ENCODE data around the gene MYO5B.

Gene MYO5B

GRCh38 chr18:49854681-49855080 lies 340.3 kb downstream of the MYO5B start:
- no peaks in the 10 kb centered on the region for H3K9me3 ChIP-seq (replicated peaks; ENCODE audit: insufficient read depth, low read length)
- no peak for TF ChIP-seq EZH2 (optimal IDR thresholded peaks at IDR 0.05; ENCODE audit: low read depth, low read length)
- no peak for TF ChIP-seq CTCF (IDR thresholded peaks at IDR 0.05; ENCODE audit: low read length)
- TF ChIP-seq EZH2phosphoT487 (IDR thresholded peaks at IDR 0.05; ENCODE audit: low read length): no peak
- no peak overlapping the region for H3K4me3 ChIP-seq (ENCODE audit: low read length)
- H2AFZ ChIP-seq (ENCODE audit: low read length): no peak overlapping the region
- H3K9me2 ChIP-seq (replicated peaks; ENCODE audit: insufficient read depth, low read length): no peaks in the 10 kb centered on the region
- DNase-seq: no peak
- no peaks in the 10 kb centered on the region for H3F3A ChIP-seq (ENCODE audit: insufficient read depth, low read length)
- H3K79me2 ChIP-seq (ENCODE audit: low read length): no peaks in the 10 kb centered on the region
- H3K9ac ChIP-seq (ENCODE audit: low read length): no peak overlapping the region
- no peaks in the 10 kb centered on the region for H3K36me3 ChIP-seq (replicated peaks; ENCODE audit: insufficient read depth, low read length)
- no peaks in the 10 kb centered on the region for H4K20me1 ChIP-seq (ENCODE audit: insufficient read depth, low read length)
- H3K4me2 ChIP-seq (ENCODE audit: low read depth, low read length): no peak overlapping the region
- no peaks in the 10 kb centered on the region for H3K27me3 ChIP-seq (replicated peaks; ENCODE audit: insufficient read depth, low read length)
- H3K4me1 ChIP-seq (ENCODE audit: low read length): no peaks in the 10 kb centered on the region
- H3K27ac ChIP-seq (ENCODE audit: low read length): no peak overlapping the region

- no peak for DNase-seq
- Histone ChIP-seq H3K27ac (ENCODE audit: low read length) (no peak overlapping the region), H3K9me3 (replicated peaks; ENCODE audit: insufficient read depth, low read length) (no peaks in the 10 kb centered on the region), H3K9ac (ENCODE audit: low read length) (no peak overlapping the region), H2AFZ (ENCODE audit: low read length) (no peak overlapping the region), H3K27me3 (replicated peaks; ENCODE audit: insufficient read depth, low read length) (no peaks in the 10 kb centered on the region), H4K20me1 (ENCODE audit: insufficient read depth, low read length) (no peaks in the 10 kb centered on the region), H3K4me1 (ENCODE audit: low read length) (no peaks in the 10 kb centered on the region), H3K36me3 (replicated peaks; ENCODE audit: insufficient read depth, low read length) (no peaks in the 10 kb centered on the region), H3K4me3 (ENCODE audit: low read length) (no peak overlapping the region), H3K9me2 (replicated peaks; ENCODE audit: insufficient read depth, low read length) (no peaks in the 10 kb centered on the region), H3K79me2 (ENCODE audit: low read length) (no peaks in the 10 kb centered on the region), H3K4me2 (ENCODE audit: low read depth, low read length) (no peak overlapping the region), H3F3A (ENCODE audit: insufficient read depth, low read length) (no peaks in the 10 kb centered on the region)
- TF ChIP-seq EZH2phosphoT487 (IDR thresholded peaks at IDR 0.05; ENCODE audit: low read length): no peak
Observed at GRCh38 chr18:49853436-49853835, 341.5 kb downstream of the MYO5B start.

GRCh38 chr18:49853011-49853410 lies 341.9 kb downstream of the MYO5B start:
- no peak overlapping the region for H3K4me2 ChIP-seq (ENCODE audit: low read depth, low read length)
- no peak for TF ChIP-seq EZH2phosphoT487 (IDR thresholded peaks at IDR 0.05; ENCODE audit: low read length)
- no peak for TF ChIP-seq EZH2 (optimal IDR thresholded peaks at IDR 0.05; ENCODE audit: low read depth, low read length)
- TF ChIP-seq CTCF (IDR thresholded peaks at IDR 0.05; ENCODE audit: low read length): no peak
- no peaks in the 10 kb centered on the region for H3K4me1 ChIP-seq (ENCODE audit: low read length)
- H3F3A ChIP-seq (ENCODE audit: insufficient read depth, low read length): no peaks in the 10 kb centered on the region
- no peak overlapping the region for H3K4me3 ChIP-seq (ENCODE audit: low read length)
- no peak for DNase-seq
- H3K9ac ChIP-seq (ENCODE audit: low read length): no peak overlapping the region
- H4K20me1 ChIP-seq (ENCODE audit: insufficient read depth, low read length): no peaks in the 10 kb centered on the region
- no peaks in the 10 kb centered on the region for H3K36me3 ChIP-seq (replicated peaks; ENCODE audit: insufficient read depth, low read length)
- H3K27ac ChIP-seq (ENCODE audit: low read length): no peak overlapping the region
- H3K79me2 ChIP-seq (ENCODE audit: low read length): no peaks in the 10 kb centered on the region
- no peaks in the 10 kb centered on the region for H3K9me3 ChIP-seq (replicated peaks; ENCODE audit: insufficient read depth, low read length)
- H3K9me2 ChIP-seq (replicated peaks; ENCODE audit: insufficient read depth, low read length): no peaks in the 10 kb centered on the region
- H3K27me3 ChIP-seq (replicated peaks; ENCODE audit: insufficient read depth, low read length): no peaks in the 10 kb centered on the region
- H2AFZ ChIP-seq (ENCODE audit: low read length): no peak overlapping the region

GRCh38 chr18:49851624-49852023 lies 343.3 kb downstream of the MYO5B start:
- Histone ChIP-seq H3F3A (ENCODE audit: insufficient read depth, low read length) (no peaks in the 10 kb centered on the region), H3K27me3 (replicated peaks; ENCODE audit: insufficient read depth, low read length) (no peaks in the 10 kb centered on the region), H3K4me3 (ENCODE audit: low read length) (no peak overlapping the region), H2AFZ (ENCODE audit: low read length) (no peak overlapping the region), H3K36me3 (replicated peaks; ENCODE audit: insufficient read depth, low read length) (no peaks in the 10 kb centered on the region), H3K4me1 (ENCODE audit: low read length) (no peaks in the 10 kb centered on the region), H3K4me2 (ENCODE audit: low read depth, low read length) (no peak overlapping the region), H3K27ac (ENCODE audit: low read length) (no peak overlapping the region), H4K20me1 (ENCODE audit: insufficient read depth, low read length) (no peaks in the 10 kb centered on the region), H3K9me3 (replicated peaks; ENCODE audit: insufficient read depth, low read length) (no peaks in the 10 kb centered on the region), H3K9ac (ENCODE audit: low read length) (no peak overlapping the region), H3K79me2 (ENCODE audit: low read length) (no peaks in the 10 kb centered on the region), H3K9me2 (replicated peaks; ENCODE audit: insufficient read depth, low read length) (no peaks in the 10 kb centered on the region)
- no peak for DNase-seq
- TF ChIP-seq CTCF (IDR thresholded peaks at IDR 0.05; ENCODE audit: low read length): no peak
- TF ChIP-seq EZH2 (optimal IDR thresholded peaks at IDR 0.05; ENCODE audit: low read depth, low read length): no peak
- TF ChIP-seq EZH2phosphoT487 (IDR thresholded peaks at IDR 0.05; ENCODE audit: low read length): no peak
